OCI-LY7 (cell line): ENCODE data around the gene AMMECR1. TPM values are rescaled to one million over a fixed set of nuclear protein-coding genes. Genes with fewer than 3 reads are reported as not detected.

ENCODE experiments used
- BruUV-seq: library from RNA; stranded (reverse); fragments of 400-500 nt; replicated peaks from 2 replicates; lab custom pipeline; 2021; lab: Mats Ljungman, UMichigan
- CTCF ChIA-PET: fragments of 300-600 bp; sonication (Branson Sonifier 250); formaldehyde crosslinking; loops from one replicate; lab custom pipeline; 2022; ENCODE audit warnings: antibody characterized with exemption; ENCODE audit not compliant: unreplicated experiment; lab: Charles Lee
- POLR2A ChIA-PET: fragments of 300-600 bp; sonication (Branson Sonifier 250); formaldehyde crosslinking; loops from one replicate; lab custom pipeline; 2022; ENCODE audit warnings: antibody characterized with exemption; lab: Charles Lee
- DNase-seq: peaks from one replicate; pipeline ENCODE4 v3.0.0-alpha.2; 2015; ENCODE audit warnings: low spot score
- H2AFZ ChIP-seq: fragments of 200-600 bp; sonication (generic), shearing (Covaris generic); 2 replicates; pipeline ENCODE4 v1.6.1; 2014; ENCODE audit warnings: mild to moderate bottlenecking, antibody characterized with exemption, low read length, moderate library complexity
- H3K27ac ChIP-seq: fragments of 200-600 bp; sonication (generic); 2 replicates; pipeline ENCODE4 v1.5.1; 2014; ENCODE audit warnings: mixed run types, low read depth, mild to moderate bottlenecking, moderate library complexity, low read length, inconsistent platforms; ENCODE audit not compliant: poor library complexity, severe bottlenecking
- H3K36me3 ChIP-seq: fragments of 200-600 bp; sonication (generic); 2 replicates; pipeline ENCODE4 v1.6.1; 2014; ENCODE audit warnings: mild to moderate bottlenecking, antibody characterized with exemption, low read length, moderate library complexity, mixed read lengths; ENCODE audit not compliant: insufficient read depth
- H3K4me1 ChIP-seq: fragments of 200-600 bp; sonication (generic); 2 replicates; pipeline ENCODE4 v1.5.1; 2014; ENCODE audit warnings: mild to moderate bottlenecking, low read length; ENCODE audit not compliant: insufficient read depth, poor library complexity, severe bottlenecking
- H3K4me2 ChIP-seq: fragments of 200-600 bp; sonication (generic); 2 replicates; pipeline ENCODE4 v1.6.1; 2014; ENCODE audit warnings: mild to moderate bottlenecking, low read length
- H3K4me3 ChIP-seq: fragments of 200-600 bp; sonication (generic); 2 replicates; pipeline ENCODE4 v1.5.1; 2014; ENCODE audit warnings: mild to moderate bottlenecking, low read depth, low read length; ENCODE audit not compliant: poor library complexity, severe bottlenecking
- H3K79me2 ChIP-seq: fragments of 200-600 bp; sonication (generic); 2 replicates; pipeline ENCODE4 v1.6.1; 2016; ENCODE audit warnings: low read depth, mild to moderate bottlenecking, low read length, moderate library complexity, mixed read lengths; ENCODE audit not compliant: insufficient read depth
- H3K9me2 ChIP-seq: fragments of 200-600 bp; sonication (generic); 2 replicates; pipeline ENCODE4 v1.6.1; 2016; ENCODE audit warnings: mild to moderate bottlenecking, low read length, mixed read lengths; ENCODE audit not compliant: insufficient read depth
- H3K9me3 ChIP-seq: fragments of 200-600 bp; sonication (generic); 2 replicates; pipeline ENCODE4 v1.6.1; 2014; ENCODE audit warnings: mild to moderate bottlenecking, mixed run types, low read length, mixed read lengths
- H4K20me1 ChIP-seq: fragments of 200-600 bp; sonication (generic); 2 replicates; pipeline ENCODE4 v1.6.1; 2014; ENCODE audit warnings: mild to moderate bottlenecking, antibody characterized with exemption, low read length, moderate library complexity, mixed read lengths; ENCODE audit not compliant: insufficient read depth
- EZH2phosphoT487 ChIP-seq: fragments of 200-600 bp; sonication (generic); IDR thresholded peaks from 2 replicates; pipeline ENCODE4 v1.6.1; 2018; ENCODE audit warnings: low read depth, borderline replicate concordance, mild to moderate bottlenecking, mixed run types, antibody characterized with exemption, low read length, moderate library complexity, mixed read lengths
- intact Hi-C: fragments of 100-400 bp; cut with micrococcal nuclease; formaldehyde crosslinking; loops from one replicate; pipeline ENCODE4 v1.10.0; 2022; ENCODE audit not compliant: unreplicated experiment
- total RNA-seq, 2 experiments: library from RNA; depleted of rRNA in 1 of 2; stranded (reverse); fragments of >200 nt in 1 of 2; shearing (Covaris generic) in 1 of 2; gene quantifications; 2 replicates each; pipeline ENCODE4 v1.2.3, GENCODE V29; 2014 to 2022
- TF ChIP-seq, protein P1 (sequence below): fragments of 200-600 bp; sonication (generic); conservative IDR thresholded peaks from 2 replicates; pipeline ENCODE4 v1.5.1; 2014; ENCODE audit warnings: mild to moderate bottlenecking, antibody characterized with exemption, low read length, moderate library complexity, mixed read lengths

Gene AMMECR1
- total RNA-seq, 2 experiments from 2014 or later: 19.1 to 32.3 TPM

DNA sequence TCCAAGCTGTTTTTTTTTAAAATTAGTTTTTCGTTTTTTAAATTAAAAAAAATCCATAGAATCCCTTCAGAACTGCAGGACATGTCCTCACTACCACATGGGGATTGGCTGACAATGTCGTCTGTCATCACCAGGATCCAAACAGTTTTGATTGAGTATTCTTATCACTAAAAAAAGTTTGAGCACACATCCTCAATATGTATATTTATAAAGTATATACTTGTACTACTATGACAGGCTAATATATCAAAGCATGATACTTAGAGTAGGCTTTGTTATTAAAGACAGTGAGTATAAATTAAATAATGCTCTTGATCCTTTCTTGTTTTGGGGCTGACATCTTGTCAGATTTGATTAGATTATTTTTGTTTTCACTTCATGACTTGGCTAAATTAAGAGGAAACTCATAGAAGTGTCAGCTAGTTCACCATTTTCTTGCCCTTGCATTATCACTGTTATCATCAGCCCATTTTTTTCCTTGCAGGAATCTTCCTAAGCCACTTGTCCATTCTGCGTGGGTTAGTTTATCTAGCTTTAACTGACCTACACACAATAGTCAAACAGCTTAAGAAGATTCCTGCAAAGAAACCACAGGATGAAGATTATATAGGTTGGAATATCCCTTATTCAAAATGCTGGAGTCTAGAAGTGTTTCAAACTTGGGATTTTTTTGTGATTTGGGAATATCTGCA is 92.8 kb downstream of the AMMECR1 start:
- CTCF ChIA-PET: no interaction called here
- Histone ChIP-seq H3K27ac (no peak overlapping the region), H4K20me1 (no peaks in the 10 kb centered on the region), H3K9me2 (no peaks in the 10 kb centered on the region), H3K4me3 (no peak overlapping the region), H3K4me1 (no peaks in the 10 kb centered on the region), H2AFZ (no peak overlapping the region), H3K9me3 (no peaks in the 10 kb centered on the region), H3K4me2 (no peak overlapping the region), H3K79me2 (no peaks in the 10 kb centered on the region), H3K36me3 (no peaks in the 10 kb centered on the region)
- no TSS peak for BruUV-seq
- POLR2A ChIA-PET: interaction anchor here (0.5 kb wide), 1 partner anchor 1732 kb away, joined by 8 read pairs; no protein-coding TSS in a partner anchor
- no peak for DNase-seq
- TF ChIP-seq, protein P1, sequence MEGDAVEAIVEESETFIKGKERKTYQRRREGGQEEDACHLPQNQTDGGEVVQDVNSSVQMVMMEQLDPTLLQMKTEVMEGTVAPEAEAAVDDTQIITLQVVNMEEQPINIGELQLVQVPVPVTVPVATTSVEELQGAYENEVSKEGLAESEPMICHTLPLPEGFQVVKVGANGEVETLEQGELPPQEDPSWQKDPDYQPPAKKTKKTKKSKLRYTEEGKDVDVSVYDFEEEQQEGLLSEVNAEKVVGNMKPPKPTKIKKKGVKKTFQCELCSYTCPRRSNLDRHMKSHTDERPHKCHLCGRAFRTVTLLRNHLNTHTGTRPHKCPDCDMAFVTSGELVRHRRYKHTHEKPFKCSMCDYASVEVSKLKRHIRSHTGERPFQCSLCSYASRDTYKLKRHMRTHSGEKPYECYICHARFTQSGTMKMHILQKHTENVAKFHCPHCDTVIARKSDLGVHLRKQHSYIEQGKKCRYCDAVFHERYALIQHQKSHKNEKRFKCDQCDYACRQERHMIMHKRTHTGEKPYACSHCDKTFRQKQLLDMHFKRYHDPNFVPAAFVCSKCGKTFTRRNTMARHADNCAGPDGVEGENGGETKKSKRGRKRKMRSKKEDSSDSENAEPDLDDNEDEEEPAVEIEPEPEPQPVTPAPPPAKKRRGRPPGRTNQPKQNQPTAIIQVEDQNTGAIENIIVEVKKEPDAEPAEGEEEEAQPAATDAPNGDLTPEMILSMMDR: no peak
- no peak for TF ChIP-seq EZH2phosphoT487
- intact Hi-C loops: no loop called here

DNA sequence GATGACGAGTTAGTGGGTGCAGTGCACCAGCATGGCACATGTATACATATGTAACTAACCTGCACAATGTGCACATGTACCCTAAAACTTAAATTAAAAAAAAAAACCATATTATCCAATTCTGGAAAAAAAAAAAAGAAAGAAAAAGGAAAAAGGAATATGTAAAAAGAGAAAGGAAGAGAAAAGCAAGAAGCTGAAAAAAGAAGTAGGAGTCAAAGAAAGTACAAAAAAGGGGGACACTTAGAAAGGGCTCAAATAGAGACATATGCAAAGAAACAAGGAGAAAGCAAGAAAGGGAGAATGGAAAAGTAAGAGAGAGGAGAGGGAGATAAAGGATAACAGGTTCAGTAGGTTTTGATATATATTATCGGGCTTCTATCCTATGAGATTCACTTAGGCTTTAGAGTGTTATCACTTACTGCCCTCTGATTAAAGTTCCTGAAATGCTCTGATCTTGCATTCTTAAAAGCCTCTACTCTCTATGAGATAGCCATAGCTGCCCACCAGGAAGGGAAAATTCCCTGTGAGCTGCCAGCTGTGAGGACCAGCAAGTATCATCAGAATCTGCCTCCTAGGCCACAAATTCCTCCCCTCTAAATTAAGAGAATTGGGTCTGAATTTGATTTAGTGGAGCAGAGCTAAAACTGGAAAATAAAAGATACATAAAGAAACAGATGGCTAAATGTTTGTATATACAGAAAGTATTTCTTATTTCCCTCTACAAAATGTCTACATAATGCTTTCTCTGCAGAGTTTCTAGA is 95.2 kb downstream of the AMMECR1 start:
- no peak overlapping the region for H3K27ac ChIP-seq
- POLR2A ChIA-PET: no interaction called here
- no peak for DNase-seq
- no TSS peak for BruUV-seq
- intact Hi-C loops: no loop called here
- H3K4me1 ChIP-seq: no peaks in the 10 kb centered on the region
- no peak overlapping the region for H3K4me3 ChIP-seq
- H2AFZ ChIP-seq: no peak overlapping the region
- no peaks in the 10 kb centered on the region for H3K36me3 ChIP-seq
- H3K79me2 ChIP-seq: no peaks in the 10 kb centered on the region
- CTCF ChIA-PET: no interaction called here
- no peak overlapping the region for H3K4me2 ChIP-seq
- H3K9me3 ChIP-seq: no peaks in the 10 kb centered on the region
- no peaks in the 10 kb centered on the region for H4K20me1 ChIP-seq
- H3K9me2 ChIP-seq: no peaks in the 10 kb centered on the region
- TF ChIP-seq EZH2phosphoT487: no peak
- TF ChIP-seq, protein P1: no peak

DNA sequence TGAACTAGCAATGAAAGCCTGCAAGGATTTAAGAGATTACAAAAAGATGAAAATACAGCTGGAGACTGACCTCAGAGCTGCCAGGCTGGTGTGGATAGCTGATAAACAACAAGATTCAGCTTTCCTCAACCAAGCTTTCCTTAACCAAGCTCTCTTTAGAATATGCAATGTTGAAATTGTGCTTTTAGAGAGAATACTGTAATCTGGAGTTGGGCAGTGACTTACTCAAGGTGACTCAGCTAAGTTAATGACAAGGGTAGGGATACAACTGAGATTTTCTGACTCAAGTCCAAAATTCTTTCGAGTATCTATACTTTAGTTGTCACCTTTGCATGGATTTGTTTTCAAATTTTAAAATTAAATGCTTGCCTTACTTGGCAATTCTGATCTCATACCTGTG is 98.0 kb downstream of the AMMECR1 start:
- POLR2A ChIA-PET: interaction anchor here (0.6 to 0.9 kb wide), 2 partner anchors 59 to 844 kb away, joined by 3 read pairs; no protein-coding TSS in a partner anchor
- Histone ChIP-seq H3K36me3 (no peaks in the 10 kb centered on the region), H2AFZ (no peak overlapping the region), H3K9me2 (no peaks in the 10 kb centered on the region), H4K20me1 (no peaks in the 10 kb centered on the region), H3K4me2 (no peak overlapping the region), H3K27ac (no peak overlapping the region), H3K4me1 (no peaks in the 10 kb centered on the region), H3K9me3 (no peaks in the 10 kb centered on the region), H3K79me2 (no peaks in the 10 kb centered on the region), H3K4me3 (no peak overlapping the region)
- no peak for TF ChIP-seq EZH2phosphoT487
- TF ChIP-seq, protein P1: no peak
- CTCF ChIA-PET: no interaction called here
- intact Hi-C loops: no loop called here
- DNase-seq: no peak
- BruUV-seq: no TSS peak
